Skin of body (tissue), 2 donors: Measurements from ENCODE around the gene SLC26A1. TPM values are rescaled to one million over a fixed set of nuclear protein-coding genes. Genes with fewer than 3 reads are reported as not detected.

ENCODE experiments used
- DNase-seq: peaks from one replicate; lab custom pipeline; 2025; lab: John Stamatoyannopoulos, UW
- total RNA-seq: library from RNA; depleted of rRNA; stranded (reverse); fragments of >200 nt; gene quantifications from one replicate; pipeline ENCODE4 v1.2.3, GENCODE V29; 2014

The SLC26A1 gene
- total RNA-seq = 0.30 TPM

GRCh38 chr4:993111-994029 is at the start of gene SLC26A1:
SLC26A1 (minus strand) TSS chr4:993404; CDS start chr4:991703, 1,701 bp downstream.
- DNase-seq = no peak

- no peak for DNase-seq
Measured at GRCh38 chr4:1042352-1043055, 49.3 kb upstream of the SLC26A1 start.

- no peak for DNase-seq
Measured at GRCh38 chr4:1041936-1042330, 48.7 kb upstream of the SLC26A1 start.

- peak; percentile 55 for DNase-seq
Measured at GRCh38 chr4:1041147-1041935, 48.1 kb upstream of the SLC26A1 start.

- no peak for DNase-seq
Measured at GRCh38 chr4:1040344-1041146, 47.3 kb upstream of the SLC26A1 start.

- peak; percentile 18 for DNase-seq
Measured at GRCh38 chr4:1039493-1040343, 46.5 kb upstream of the SLC26A1 start.

- no peak for DNase-seq
Measured at GRCh38 chr4:1038948-1039492, 45.8 kb upstream of the SLC26A1 start.

GRCh38 chr4:1036976-1037810 is 44.0 kb upstream of the SLC26A1 start:
- no peak for DNase-seq

- DNase-seq = no peak
Measured at GRCh38 chr4:1036095-1036494, 42.9 kb upstream of the SLC26A1 start.

GRCh38 chr4:1035510-1035909 is 42.3 kb upstream of the SLC26A1 start:
- DNase-seq = no peak

GRCh38 chr4:1033840-1034551 is 40.8 kb upstream of the SLC26A1 start:
- no peak for DNase-seq

GRCh38 chr4:1032861-1033260 is 39.7 kb upstream of the SLC26A1 start:
- no peak for DNase-seq

- DNase-seq = no peak
Measured at GRCh38 chr4:1031956-1032795, 39.0 kb upstream of the SLC26A1 start.

- no peak for DNase-seq
Measured at GRCh38 chr4:1031346-1031745, 38.1 kb upstream of the SLC26A1 start.

GRCh38 chr4:1030559-1030958 is 37.4 kb upstream of the SLC26A1 start:
- no peak for DNase-seq

- no peak for DNase-seq
Measured at GRCh38 chr4:1030031-1030430, 36.8 kb upstream of the SLC26A1 start.

GRCh38 chr4:1029529-1029928 is 36.3 kb upstream of the SLC26A1 start:
- DNase-seq = no peak
